ENCODE measurements around the gene SNX3.

DNA sequence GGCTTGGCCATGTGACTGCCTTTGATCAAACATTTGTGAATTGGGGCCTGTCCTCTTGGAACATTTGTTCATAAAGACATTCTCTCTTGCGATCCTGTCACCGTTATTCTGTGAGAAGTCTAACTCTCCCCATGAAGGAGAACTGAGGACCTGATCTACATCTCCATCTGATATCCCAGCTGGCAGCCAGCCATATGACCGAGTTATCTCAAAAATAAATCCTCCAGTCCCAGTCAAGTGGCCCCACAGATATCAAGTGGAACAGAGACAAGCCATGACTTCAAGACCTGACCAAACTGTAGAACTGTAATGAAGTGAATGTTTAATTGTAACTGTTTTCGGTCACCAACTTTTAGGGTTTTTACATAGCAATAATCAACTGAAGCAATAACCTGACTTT lies 25.7 kb downstream of the SNX3 start:
- TF ChIP-seq, protein P1, sequence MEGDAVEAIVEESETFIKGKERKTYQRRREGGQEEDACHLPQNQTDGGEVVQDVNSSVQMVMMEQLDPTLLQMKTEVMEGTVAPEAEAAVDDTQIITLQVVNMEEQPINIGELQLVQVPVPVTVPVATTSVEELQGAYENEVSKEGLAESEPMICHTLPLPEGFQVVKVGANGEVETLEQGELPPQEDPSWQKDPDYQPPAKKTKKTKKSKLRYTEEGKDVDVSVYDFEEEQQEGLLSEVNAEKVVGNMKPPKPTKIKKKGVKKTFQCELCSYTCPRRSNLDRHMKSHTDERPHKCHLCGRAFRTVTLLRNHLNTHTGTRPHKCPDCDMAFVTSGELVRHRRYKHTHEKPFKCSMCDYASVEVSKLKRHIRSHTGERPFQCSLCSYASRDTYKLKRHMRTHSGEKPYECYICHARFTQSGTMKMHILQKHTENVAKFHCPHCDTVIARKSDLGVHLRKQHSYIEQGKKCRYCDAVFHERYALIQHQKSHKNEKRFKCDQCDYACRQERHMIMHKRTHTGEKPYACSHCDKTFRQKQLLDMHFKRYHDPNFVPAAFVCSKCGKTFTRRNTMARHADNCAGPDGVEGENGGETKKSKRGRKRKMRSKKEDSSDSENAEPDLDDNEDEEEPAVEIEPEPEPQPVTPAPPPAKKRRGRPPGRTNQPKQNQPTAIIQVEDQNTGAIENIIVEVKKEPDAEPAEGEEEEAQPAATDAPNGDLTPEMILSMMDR (conservative IDR thresholded peaks at IDR 0.05 in 1 of 2, IDR thresholded peaks at IDR 0.05 in 1 of 2; ENCODE audit: extremely low read depth in 1 of 2, insufficient read depth in 1 of 2, low read depth in 1 of 2, low read length in 2 of 2) = no peak
- no peak for TF ChIP-seq EZH2 (IDR thresholded peaks at IDR 0.05; ENCODE audit: borderline replicate concordance, low read length)

Data from mammary epithelial cell (primary cell).